ENCODE data around the gene CFAP58.

GRCh38 chr10:104323760-104324201 lies 29.9 kb upstream of the CFAP58 start:
- TF ChIP-seq CTCF (IDR thresholded peaks at IDR 0.05) (no peak), EP300 (IDR thresholded peaks at IDR 0.05) (no peak), POLR2A (IDR thresholded peaks at IDR 0.05) (no peak), POLR2AphosphoS5 (IDR thresholded peaks at IDR 0.05) (no peak)
